Activated CD8-positive, alpha-beta T cell treated with anti-CD3 and anti-CD28 coated beads for 36 hours (primary cell): ENCODE measurements around the gene EIF4G3. TPM values are rescaled to one million over a fixed set of nuclear protein-coding genes. Genes with fewer than 3 reads are reported as not detected.

Source experiments
- ATAC-seq: fragments of 200-7000 bp; cut with Tn5 transposase; one replicate; pipeline ENCODE4 v1.10.0; 2021; ENCODE audit warnings: mild to moderate bottlenecking, moderate library complexity
- CTCF ChIA-PET: fragments of 350-600 bp; sonication (Branson Sonifier 250); formaldehyde crosslinking; loops from one replicate; lab custom pipeline; 2021; ENCODE audit warnings: antibody characterized with exemption; lab: Charles Lee
- POLR2A ChIA-PET: fragments of 350-600 bp; sonication (Branson Sonifier 250); formaldehyde crosslinking; loops from one replicate; lab custom pipeline; 2021; ENCODE audit warnings: antibody characterized with exemption; lab: Charles Lee
- DNase-seq: peaks from one replicate; pipeline ENCODE4 v3.0.0-alpha.2; 2020
- H3K27ac Mint-ChIP-seq: one replicate; pipeline ENCODE4 v1.8.0; 2021; ENCODE audit warnings: mild to moderate bottlenecking, mixed read lengths
- H3K27me3 Mint-ChIP-seq: one replicate; pipeline ENCODE4 v1.8.0; 2021; ENCODE audit warnings: mixed read lengths
- H3K36me3 Mint-ChIP-seq: one replicate; pipeline ENCODE4 v1.8.0; 2021; ENCODE audit warnings: low read depth, mixed read lengths
- H3K4me1 Mint-ChIP-seq: one replicate; pipeline ENCODE4 v1.8.0; 2021; ENCODE audit warnings: low read depth, mixed read lengths
- H3K4me3 Mint-ChIP-seq: one replicate; pipeline ENCODE4 v1.8.0; 2021; ENCODE audit warnings: mild to moderate bottlenecking, moderate library complexity, mixed read lengths
- H3K9me3 Mint-ChIP-seq: one replicate; pipeline ENCODE4 v1.8.0; 2021; ENCODE audit warnings: mixed read lengths
- intact Hi-C: fragments of 100-400 bp; cut with micrococcal nuclease; formaldehyde crosslinking; loops from one replicate; pipeline ENCODE4 v1.10.0; 2022
- total RNA-seq, 2 experiments: library from RNA; stranded (reverse); gene quantifications; one replicate each; pipeline ENCODE4 v1.2.3, GENCODE V29; 2021
- TF ChIP-seq, protein P1 (sequence below): fragments of 200-600 bp; IDR thresholded peaks from one replicate; pipeline ENCODE4 v1.8.0; 2022; ENCODE audit warnings: antibody characterized with exemption, mild to moderate bottlenecking

Gene EIF4G3
- total RNA-seq, 2 experiments from 2014 or later, result 48.2 to 48.4 TPM

DNA sequence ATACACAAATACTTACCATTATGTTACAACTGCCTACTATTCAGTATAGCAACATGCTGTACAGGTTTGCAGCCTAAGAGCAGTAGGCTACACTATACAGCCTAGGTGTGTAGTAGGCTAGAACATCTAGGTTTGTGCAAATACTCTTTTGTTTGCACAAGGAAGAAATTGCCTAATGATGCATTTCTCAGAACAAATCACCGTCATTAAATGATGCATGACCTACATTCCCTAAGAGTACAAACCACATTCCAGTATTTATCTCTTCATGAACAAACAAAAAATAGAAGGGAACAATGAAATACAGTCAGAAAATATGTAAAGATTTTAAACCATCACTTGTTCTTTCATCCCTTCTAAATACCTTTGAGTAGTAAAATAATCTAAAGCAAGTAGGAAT is 279.9 kb downstream of the EIF4G3 start:
- no peak overlapping the region for H3K27ac Mint-ChIP-seq
- intact Hi-C loops, result no loop called here
- H3K4me3 Mint-ChIP-seq, result no peak overlapping the region
- CTCF ChIA-PET, result no interaction called here
- ATAC-seq (no peak), DNase-seq (no peak)
- H3K36me3 Mint-ChIP-seq, result peaks cover 10% of the 10 kb centered on the region
- no peaks in the 10 kb centered on the region for H3K9me3 Mint-ChIP-seq
- H3K27me3 Mint-ChIP-seq, result no peaks in the 10 kb centered on the region
- no peaks in the 10 kb centered on the region for H3K4me1 Mint-ChIP-seq
- POLR2A ChIA-PET, result no interaction called here
- TF ChIP-seq, protein P1, sequence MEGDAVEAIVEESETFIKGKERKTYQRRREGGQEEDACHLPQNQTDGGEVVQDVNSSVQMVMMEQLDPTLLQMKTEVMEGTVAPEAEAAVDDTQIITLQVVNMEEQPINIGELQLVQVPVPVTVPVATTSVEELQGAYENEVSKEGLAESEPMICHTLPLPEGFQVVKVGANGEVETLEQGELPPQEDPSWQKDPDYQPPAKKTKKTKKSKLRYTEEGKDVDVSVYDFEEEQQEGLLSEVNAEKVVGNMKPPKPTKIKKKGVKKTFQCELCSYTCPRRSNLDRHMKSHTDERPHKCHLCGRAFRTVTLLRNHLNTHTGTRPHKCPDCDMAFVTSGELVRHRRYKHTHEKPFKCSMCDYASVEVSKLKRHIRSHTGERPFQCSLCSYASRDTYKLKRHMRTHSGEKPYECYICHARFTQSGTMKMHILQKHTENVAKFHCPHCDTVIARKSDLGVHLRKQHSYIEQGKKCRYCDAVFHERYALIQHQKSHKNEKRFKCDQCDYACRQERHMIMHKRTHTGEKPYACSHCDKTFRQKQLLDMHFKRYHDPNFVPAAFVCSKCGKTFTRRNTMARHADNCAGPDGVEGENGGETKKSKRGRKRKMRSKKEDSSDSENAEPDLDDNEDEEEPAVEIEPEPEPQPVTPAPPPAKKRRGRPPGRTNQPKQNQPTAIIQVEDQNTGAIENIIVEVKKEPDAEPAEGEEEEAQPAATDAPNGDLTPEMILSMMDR, result no peak

- no peak for ATAC-seq
Observed at GRCh38 chr1:20893931-20894330, 282.8 kb downstream of the EIF4G3 start.

GRCh38 chr1:20891091-20891490 is 285.6 kb downstream of the EIF4G3 start:
- Mint-ChIP-seq H3K4me3 (no peak overlapping the region), H3K9me3 (no peaks in the 10 kb centered on the region), H3K4me1 (no peaks in the 10 kb centered on the region), H3K36me3 (peaks cover 10% of the 10 kb centered on the region), H3K27ac (no peak overlapping the region), H3K27me3 (no peaks in the 10 kb centered on the region)
- ChIA-PET CTCF (interaction anchor here (1.0 kb wide), 1 partner anchor 379 kb away, joined by 3 read pairs; no protein-coding TSS in a partner anchor), POLR2A (interaction anchor here (0.8 kb wide), 1 partner anchor 60 kb away, joined by 3 read pairs; no protein-coding TSS in a partner anchor)
- ATAC-seq (no peak), DNase-seq (no peak)
- TF ChIP-seq, protein P1, result no peak
- intact Hi-C loops, result no loop called here

More at GRCh38 chr1:20893931-20894330, 282.8 kb downstream of the EIF4G3 start:
- Mint-ChIP-seq H3K27me3 (no peaks in the 10 kb centered on the region), H3K4me3 (no peak overlapping the region), H3K9me3 (no peaks in the 10 kb centered on the region), H3K27ac (no peak overlapping the region), H3K4me1 (no peaks in the 10 kb centered on the region), H3K36me3 (peaks cover 7% of the 10 kb centered on the region)
- TF ChIP-seq, protein P1, result no peak
- POLR2A ChIA-PET, result no interaction called here
- intact Hi-C loops, result no loop called here
- DNase-seq, result no peak
- CTCF ChIA-PET, result no interaction called here

- no peaks in the 10 kb centered on the region for H3K27me3 Mint-ChIP-seq
- TF ChIP-seq, protein P1, result no peak
- intact Hi-C loops, result no loop called here
- no peak overlapping the region for H3K4me3 Mint-ChIP-seq
- ChIA-PET POLR2A (no interaction called here), CTCF (no interaction called here)
- DNase-seq (no peak), ATAC-seq (no peak)
- H3K27ac Mint-ChIP-seq, result no peak overlapping the region
- peaks cover 7% of the 10 kb centered on the region for H3K36me3 Mint-ChIP-seq
- H3K9me3 Mint-ChIP-seq, result no peaks in the 10 kb centered on the region
- no peaks in the 10 kb centered on the region for H3K4me1 Mint-ChIP-seq
Observed at GRCh38 chr1:20887246-20887645, 289.5 kb downstream of the EIF4G3 start.

DNA sequence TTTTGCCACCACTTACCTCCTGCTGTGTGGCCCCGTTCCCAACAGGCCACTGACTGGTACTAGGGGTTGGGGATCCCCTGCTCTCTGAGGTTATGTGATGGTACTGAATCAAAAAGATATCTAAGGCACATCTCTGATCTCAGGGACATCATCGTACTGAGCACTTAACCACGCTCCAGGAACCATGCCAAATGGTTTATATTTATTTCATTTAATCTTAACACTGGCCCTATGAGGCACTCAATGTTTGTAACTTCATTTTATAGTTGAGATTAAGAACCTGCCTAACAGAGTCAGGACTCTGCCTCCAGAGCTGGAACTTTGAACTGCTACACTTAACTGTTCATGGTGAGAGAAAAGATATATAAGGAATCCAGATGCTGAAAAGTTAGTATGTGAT is 291.6 kb downstream of the EIF4G3 start:
- ATAC-seq (no peak), DNase-seq (no peak)
- Mint-ChIP-seq H3K27me3 (no peaks in the 10 kb centered on the region), H3K4me3 (no peak overlapping the region), H3K9me3 (no peaks in the 10 kb centered on the region), H3K36me3 (peaks cover 7% of the 10 kb centered on the region), H3K4me1 (no peaks in the 10 kb centered on the region), H3K27ac (no peak overlapping the region)
- CTCF ChIA-PET, result no interaction called here
- intact Hi-C loops, result no loop called here
- TF ChIP-seq, protein P1, result no peak
- POLR2A ChIA-PET, result no interaction called here
